Medulla oblongata (tissue), 1 donor: Measurements from ENCODE around the gene HNRNPC.
"Not testable (repeated sequence)": the region's sequence is repeated elsewhere in the genome, so short reads cannot be mapped to it uniquely, and the experiment has no call there.

Experiments used
- DNase-seq: peaks from one replicate; pipeline ENCODE4 v3.0.0-alpha.2; 2015; ENCODE audit errors: extremely low spot score

The HNRNPC gene

DNA sequence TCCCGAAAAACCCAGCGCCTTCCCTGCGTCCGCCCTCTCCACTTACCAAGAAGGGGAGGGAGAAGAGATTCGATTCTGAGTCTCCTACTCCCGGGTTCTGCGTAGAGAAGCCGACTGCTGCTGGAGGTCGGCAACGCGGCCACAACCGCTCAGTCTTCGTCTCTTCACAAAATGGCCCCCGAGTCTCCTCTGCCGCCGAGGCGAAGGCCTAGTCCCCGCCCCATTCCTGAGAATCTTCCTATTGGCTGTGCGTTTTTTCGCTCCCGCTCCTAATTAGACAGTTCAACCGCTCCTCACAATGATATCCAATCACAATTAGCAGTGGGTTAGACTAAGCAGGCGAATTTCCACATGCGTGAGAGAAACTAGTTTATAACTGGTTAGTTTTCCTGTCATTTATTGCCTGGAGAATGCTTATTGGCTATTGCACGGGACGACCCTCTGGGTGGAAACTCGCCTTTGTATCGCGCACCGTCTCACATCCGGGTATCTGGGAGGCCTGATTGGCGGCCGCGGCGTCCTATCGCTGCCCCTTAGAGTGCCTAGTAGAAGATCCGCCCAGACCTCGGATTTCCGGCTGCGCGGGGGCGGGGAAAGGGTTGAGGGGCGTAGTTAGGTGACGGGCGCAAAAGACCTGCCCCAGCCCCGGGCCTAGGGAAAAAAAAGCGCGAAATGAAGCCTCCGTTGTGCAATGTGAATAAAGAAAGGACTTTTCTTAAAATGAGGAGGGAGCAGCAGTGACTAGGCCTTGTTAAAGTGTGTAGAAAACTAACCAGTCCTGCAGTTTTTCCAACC, at the start of gene HNRNPC:
TSS of gene HNRNPC (minus strand) at position 191 of the 795 bp plus-strand sequence. CDS start 35,249 bp downstream, outside the sequence.
- peak; percentile 100 for DNase-seq

DNA sequence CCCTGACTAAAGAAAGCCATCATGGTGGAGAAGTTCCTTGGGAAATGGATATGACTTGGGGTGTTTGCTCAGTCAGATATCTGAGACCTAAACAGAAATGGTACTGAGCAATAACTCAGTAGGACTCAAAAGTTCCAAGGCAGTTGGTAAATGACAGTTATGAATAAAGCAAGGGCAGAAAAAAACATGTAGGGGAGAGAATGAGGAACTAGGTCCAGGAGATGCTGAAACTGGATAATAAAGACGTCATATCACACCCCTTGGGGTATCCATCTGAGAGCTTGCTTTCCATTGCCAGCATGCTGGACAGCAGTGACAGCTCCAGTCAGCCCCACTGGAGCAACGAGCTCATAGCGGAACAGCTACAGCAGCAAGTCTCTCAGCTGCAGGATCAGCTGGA, 48.2 kb upstream of the HNRNPC start:
- DNase-seq: no peak

DNA sequence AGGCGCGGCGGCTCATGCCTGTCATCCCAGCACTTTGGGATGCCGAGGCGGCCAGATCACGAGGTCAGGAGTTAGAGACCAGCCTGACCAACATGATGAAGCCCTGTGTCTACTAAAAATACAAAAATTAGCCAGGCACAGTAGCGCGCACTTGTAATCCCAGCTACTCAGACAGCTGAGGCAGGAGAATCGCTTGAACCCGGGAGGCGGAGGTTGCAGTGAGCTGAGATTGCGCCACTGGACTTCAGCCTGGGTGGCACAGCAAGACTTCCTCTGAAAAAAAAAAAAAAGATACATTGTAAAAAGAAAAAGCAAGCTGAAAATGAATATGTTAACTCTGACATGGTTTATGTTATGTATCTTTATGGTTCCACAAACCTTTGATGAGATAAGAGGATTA, 44.3 kb upstream of the HNRNPC start:
- no peak for DNase-seq

DNA sequence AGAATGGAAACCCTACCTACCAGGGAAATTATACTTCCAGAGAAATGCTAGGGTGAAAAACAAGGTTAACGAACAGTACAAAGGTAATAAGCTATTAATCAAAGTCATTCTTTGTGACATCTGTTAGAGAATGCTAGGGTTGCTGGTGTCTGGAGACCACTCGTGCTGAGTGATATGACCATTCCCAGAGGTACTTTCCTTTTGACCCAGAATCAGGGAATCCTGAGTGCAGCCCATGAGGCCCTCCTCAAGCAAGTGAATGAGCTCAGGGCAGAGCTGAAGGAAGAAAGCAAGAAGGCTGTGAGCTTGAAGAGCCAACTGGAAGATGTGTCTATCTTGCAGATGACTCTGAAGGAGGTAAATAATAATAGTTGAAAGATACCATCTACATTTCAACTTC, 42.4 kb upstream of the HNRNPC start:
- no peak for DNase-seq

DNA sequence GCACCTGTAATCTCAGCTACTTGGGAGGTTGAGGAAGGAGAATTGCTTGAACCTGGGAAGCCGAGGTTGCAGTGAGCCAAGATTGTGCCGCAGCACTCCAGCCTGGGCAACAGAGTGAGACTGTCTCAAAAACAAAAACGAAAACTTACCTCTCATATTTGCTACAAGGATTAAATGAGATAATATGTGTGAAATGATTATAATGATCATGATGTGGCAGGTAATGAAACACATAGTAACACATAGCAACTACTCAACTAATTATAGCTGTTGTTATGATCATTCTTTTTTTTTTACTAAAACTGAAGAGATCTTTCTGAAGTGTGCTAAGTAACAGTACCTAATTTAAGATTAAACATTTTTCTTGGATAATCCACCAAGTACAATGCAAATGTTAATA, 40.7 kb upstream of the HNRNPC start:
- no peak for DNase-seq

DNA sequence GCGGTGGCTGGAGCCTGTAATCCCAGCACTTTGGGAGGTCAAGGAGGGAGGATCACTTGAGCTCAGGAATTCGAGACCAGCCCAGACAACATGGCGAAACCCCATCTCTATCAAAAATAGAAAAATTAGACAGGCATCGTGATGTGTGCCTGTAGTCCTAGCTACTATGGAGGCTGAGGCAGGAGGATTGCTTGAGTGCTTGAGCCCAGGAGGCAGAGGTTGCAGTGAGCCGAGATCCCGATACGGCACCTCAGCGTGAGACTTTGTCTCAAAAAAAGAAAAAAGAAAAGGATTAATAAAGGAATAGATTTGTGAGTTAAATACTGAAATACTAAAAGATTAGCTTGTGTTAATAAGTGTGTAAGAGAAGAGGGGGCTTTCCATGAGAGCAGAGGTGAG, 40.0 kb upstream of the HNRNPC start:
- no peak for DNase-seq

DNA sequence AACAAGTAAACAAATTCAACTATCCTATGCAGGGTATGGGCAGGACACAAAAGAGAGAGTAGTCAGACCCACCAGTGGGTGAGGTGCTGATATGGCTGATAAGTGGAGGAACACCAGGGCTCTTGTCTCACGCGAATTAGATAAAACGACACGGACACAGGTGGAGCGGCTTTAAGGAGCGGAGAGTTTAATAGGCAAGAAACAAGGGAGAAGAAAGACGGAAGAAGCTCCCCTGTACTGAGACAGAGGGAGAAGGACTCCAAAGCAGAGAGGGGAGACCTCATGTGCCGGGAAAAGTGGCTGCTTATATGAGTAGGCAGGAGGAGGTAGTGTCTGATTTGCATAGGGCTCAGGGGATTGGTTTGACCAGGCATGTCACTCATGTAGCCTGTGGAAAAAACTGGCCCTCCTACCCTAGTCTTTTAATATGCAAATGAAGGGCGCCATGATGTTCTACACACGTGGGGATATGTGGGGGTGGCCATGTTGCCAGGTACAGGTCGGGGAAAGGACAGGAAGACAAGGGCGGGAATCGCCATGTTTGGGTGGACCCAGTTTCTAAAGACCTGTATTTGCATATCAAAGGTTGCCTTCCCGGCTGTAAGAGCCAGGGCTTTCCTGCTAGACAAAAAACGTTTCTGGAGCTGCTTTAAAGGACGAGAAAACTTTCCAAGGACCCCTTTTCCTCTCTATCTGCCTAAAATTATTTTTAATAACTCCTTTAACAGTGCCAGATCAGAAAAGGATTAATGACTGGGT, 39.4 kb upstream of the HNRNPC start:
- DNase-seq: peak; percentile 87

DNA sequence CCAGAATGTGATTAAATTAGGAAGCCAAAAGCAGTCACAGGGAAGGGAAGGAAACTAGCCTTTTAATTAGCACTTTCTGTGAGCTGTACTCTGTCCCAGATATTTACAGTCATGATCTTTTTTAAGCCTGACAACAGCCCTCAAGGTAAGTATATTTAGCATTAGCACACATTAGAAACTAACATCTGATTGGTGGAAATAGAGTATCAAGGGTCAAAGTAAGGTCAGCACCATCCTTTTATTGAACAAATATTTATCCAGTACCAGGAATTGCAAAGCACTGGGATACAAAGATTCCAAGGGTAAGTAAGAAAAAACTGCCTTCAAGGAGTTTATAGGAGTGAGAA, 38.9 kb upstream of the HNRNPC start:
- DNase-seq: no peak

DNA sequence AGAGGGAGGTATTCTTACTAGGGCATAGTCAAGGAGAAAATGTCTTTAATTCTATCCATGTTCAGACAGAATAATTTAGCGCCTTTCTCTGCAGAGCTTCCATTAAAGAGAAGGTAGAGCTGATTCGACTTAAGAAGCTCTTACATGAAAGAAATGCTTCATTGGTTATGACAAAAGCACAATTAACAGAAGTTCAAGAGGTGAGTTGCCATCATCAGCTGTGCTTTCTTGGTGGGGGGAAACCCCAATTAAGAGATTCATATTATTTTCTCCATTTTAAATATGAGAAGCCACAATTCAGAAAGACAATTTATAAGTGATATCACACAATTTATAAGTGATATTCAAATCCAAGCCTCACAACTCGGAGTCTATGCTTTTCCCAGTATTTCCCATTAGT, 38.4 kb upstream of the HNRNPC start:
- DNase-seq: no peak

DNA sequence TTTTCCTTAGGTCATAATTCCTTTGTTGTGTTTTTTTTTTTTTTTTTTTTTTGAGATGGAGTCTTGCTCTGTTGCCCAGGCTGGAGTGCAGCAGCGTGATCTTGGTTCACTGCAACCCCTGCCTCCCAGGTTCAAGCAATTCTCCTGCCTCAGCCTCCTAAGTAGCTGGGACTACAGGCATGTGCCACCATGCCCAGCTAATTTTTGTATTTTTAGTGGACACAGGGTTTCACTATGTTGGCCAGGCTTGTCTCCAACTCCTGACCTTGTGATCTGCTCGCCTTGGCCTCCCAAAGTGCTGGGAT, 33.5 kb upstream of the HNRNPC start:
- not testable (repeated sequence) for DNase-seq

DNA sequence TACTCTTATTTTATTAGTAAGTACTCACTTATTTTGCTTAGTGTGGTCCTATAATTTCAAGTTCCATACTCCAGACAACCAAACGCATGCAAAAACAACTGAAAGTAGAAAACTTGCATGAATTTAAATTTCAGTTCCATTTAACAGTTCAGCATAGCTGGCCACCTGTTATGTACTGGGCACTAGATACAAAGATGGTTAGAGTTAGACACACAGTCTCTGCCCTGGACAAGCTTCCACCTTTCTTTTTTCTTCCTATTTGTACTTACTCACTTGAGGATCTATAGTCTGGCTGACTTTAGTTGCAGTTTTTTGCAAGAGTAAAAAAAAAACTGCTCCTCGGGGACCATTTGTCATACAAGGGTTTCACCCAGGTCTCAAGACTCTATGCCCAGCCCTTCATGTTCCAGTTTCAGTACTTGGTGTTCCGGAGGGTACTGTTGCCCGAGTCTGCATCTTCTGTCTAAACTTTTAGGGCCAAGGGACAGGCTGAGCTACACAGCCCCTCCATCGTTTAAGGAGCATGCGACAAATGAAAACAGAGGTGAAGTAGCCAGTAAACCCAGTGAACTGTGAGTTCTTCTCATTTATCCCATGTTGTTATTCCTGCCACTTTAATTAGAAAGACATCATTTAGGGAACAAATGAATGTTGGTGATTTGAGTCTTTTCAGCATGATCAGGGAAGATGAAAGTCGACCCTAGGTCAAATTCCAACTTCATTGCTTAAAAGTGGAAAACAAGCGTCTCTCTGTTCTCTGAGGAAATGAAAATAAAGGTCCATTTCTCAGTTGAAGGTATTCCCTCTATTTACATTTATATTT, 33.0 kb upstream of the HNRNPC start:
- DNase-seq: no peak

DNA sequence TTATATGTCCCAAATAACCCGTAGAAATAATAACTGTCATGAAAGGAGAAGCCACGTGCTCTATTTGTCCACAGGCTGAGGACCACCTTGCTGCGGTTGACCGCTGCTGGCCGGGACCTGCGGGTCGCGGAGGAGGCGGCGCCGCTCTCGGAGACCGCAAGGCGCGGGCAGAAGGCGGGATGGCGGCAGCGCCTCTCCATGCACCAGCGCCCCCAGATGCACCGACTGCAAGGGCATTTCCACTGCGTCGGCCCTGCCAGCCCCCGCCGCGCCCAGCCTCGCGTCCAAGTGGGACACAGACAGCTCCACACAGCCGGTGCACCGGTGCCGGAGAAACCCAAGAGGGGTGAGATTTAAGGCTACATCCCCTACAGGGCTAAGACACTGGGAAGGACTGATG, 31.6 kb upstream of the HNRNPC start:
- no peak for DNase-seq

DNA sequence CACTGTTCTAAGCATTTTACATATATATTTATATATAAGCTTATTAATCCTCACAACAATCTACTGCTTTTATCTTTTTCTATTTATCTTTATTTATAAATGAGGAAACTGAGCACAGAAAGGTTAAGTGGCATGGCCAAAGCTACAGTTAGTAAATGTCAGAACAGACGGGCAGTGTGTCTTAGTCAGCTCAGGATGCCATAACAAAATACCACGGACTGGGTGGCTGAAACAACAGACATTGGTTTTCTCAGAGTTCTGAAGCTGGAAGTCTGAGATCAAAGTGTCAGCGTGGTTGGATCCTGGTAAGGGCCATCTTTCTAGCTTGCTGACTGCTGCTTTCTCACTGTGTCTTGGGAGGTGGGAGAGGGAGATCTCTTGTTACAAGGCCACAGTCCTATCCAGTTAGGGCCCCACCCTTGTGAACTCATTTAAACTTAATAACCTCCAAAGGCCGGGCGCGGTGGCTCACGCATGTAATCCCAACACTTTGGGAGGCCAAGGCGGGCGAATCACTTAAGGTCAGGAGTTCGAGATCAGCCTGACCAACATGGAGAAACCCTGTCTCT, 30.4 kb upstream of the HNRNPC start:
- no peak for DNase-seq

DNA sequence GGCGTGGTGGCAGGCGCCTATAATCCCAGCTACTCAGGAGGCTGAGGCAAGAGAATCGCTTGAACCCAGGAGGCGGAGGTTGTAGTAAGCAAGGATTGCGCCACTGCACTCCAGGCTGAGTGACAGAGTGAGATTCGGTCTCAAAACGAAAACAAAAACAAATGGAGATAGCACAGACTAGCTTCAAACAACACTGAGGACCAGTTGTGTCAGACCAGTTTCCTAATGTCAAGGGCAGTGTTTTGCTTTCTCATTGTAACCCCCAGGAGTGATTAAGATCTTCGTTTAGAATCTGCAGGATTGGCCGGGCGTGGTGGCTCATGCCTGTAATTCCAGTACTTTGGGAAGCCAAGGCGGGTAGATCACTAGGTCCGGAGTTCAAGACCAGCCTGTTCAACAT, 29.1 kb upstream of the HNRNPC start:
- DNase-seq: no peak

DNA sequence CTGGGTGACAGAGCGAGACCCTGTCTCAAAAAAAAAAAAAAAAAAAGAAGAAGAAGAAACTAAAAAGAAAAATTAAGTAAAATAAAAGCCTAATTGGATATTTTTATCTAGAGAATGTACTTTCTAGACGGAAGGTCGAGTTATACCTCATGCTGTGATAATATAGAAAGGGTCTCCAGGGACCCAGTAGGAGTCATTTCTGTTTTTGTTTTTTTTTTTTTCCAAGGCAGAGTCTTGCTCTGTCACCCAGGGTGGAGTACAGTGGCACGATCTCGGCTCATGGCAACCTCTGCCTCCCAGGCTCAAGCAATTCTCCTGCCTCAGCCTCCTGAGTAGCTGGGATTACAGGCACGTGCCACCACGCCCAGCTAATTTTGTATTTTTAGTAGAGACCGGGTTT, 24.8 kb upstream of the HNRNPC start:
- not testable (repeated sequence) for DNase-seq

DNA sequence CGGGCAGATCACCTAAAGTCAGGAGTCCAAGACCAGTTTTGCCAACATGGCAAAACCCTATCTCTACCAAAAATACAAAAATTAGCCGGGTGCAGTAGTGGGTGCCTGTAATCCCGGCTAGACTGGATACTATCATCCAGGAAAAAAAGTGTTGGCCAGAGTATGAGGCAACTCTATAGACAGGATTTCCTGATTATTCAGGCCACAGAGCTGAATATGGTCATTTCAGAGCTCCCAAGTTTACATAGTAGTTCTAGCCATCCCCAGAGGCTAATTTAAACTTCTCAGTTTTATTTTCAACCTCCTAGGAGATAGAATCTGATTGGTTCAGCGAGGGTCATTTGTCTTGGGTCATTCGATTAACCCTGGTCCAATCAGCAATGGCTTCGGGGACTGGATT, 17.9 kb upstream of the HNRNPC start:
- no peak for DNase-seq

DNA sequence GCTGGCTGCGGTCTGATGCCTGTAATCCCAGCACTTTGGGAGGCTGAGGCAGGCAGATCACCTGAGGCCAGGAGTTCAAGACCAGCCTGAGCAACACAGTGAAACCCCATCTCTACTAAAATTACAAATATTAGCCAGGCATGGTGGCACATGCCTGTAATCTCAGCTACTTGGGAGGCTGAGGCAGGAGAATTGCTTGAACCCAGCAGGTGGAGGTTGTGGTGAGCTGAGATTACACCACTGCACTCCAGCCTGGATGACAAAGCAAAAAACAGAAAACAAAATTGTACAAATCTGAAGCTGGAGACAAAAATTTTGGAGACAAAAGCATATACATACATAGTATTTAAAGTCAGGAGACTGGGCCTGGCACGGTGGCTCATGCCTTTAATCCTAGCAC, 17.3 kb upstream of the HNRNPC start:
- not testable (repeated sequence) for DNase-seq

DNA sequence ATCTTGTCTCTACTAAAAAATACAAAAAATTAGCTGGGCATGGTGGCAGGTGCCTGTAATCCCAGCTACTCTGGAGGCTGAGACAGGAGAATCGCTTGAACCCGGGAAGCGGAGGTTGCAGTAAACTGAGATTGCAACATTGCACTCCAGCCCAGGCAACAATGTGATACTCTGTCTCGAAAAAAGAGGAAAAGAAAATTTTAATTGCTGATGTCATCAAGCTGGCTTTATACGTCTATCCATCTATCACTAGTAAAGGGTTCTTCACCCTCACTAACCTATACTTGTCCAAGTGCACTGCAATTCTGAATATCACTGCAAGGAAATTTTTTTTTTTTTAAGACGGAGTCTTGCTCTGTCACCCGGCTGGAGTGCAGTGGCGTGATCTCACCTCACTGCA, 12.7 kb upstream of the HNRNPC start:
- not testable (repeated sequence) for DNase-seq

DNA sequence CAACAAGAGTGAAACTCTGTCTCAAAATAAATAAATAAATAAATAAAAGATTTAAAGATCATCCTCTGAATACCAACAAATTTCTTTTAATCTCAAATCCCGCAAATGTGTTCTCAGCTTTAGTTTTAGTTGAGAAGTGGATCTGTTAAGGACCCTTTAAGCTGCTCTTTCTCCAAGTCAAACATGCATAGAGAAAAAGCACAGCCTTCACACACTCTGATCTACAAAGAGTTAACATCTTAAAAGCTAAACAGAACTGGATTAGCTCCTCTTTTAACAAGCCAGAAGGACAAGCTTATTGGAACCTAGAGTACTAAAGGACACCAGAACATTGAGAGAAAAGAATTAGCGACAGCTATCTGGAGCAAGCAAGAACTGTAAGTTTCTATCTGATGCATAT, 10.5 kb upstream of the HNRNPC start, which contains the start of gene RPGRIP1:
TSS of gene RPGRIP1 (plus strand) at position 301 of the 400 bp plus-strand sequence. CDS start 7,894 bp downstream, outside the sequence.
- no peak for DNase-seq

DNA sequence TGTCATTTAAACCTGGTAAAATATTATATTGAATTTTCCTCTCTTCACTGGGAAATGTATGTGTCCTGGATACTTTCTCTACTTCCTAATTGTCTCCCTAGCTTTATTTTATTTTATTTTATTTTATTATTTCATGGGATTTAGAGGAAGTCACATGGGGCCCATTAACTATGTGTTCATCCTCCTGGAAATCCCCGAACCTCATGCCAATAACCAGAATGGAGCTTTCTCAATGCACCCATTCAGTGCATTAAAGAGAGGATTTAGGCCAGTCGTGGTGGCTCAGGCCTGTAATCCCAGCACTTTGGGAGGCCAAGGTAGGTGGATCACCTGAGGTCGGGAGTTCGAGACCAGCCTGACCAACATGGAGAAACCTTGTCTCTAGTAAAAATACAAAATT, 9.4 kb upstream of the HNRNPC start:
- DNase-seq: no peak

DNA sequence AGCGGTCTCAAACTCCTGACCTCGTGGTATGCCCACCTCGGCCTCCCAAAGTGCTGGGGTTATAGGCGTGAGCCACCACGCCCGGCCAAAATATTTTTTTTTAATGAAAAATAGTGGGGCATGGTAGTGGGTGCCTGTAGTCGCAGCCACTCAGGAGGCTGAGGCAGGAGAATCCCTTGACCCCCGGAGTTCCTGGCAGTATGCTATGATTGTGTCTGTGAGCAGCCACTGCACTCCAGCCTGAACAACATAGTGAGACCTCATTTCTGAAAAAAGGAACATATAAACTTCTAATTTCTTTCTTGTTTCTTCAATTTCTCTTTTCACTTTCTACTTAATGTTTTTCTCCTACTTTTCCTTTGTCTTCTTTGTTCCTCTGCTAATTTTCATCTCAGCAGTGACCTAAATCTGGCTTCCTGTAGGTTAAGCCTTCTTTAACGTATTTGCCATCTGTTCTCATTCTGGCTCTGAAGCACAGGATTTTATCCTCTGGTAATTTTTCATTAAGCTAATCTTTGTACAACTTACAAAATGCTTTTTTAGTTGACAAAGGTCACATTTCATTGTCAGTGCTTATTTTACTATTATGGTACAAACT, 6.1 kb upstream of the HNRNPC start:
- DNase-seq: no peak

DNA sequence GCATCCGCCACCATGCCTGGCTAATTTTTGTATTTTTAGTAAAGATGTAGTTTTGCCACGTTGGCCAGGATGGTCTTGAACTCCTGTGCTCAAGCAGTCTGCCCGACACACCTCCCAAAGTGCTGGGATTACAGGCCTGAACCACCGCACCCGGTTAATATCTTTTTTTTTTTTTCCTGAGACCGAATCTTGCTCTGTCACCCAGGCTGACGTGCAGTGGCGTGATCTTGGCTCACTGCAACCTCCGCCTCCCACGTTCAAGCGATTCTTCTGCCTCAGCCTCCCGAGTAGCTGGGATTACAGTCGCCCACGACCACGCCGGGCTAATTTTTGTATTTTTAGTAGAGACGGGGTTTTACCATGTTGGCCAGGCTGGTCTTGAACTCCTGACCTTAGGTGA, 3.4 kb upstream of the HNRNPC start:
- DNase-seq: not testable (repeated sequence)
